Peyer's patch (tissue), 4 donors: ENCODE measurements around the gene HMX1.

Experiments used
- CTCF ChIP-seq, 6 experiments: fragments of 450-650 bp in 4 of 6; fragments of 200-600 bp in 2 of 6; sonication (generic) in 1 of 6; IDR thresholded peaks; one replicate each; pipeline ENCODE4 v1.5.1; 2017 to 2019; ENCODE audit warnings: antibody characterized with exemption in 6 of 6, mild to moderate bottlenecking in 3 of 6, moderate library complexity in 1 of 6
- POLR2A ChIP-seq, 2 donors: fragments of 450-650 bp; IDR thresholded peaks; one replicate each; pipeline ENCODE4 v1.5.1; 2017; ENCODE audit warnings: antibody characterized with exemption in 2 of 2, mild to moderate bottlenecking in 2 of 2, moderate library complexity in 2 of 2

DNA sequence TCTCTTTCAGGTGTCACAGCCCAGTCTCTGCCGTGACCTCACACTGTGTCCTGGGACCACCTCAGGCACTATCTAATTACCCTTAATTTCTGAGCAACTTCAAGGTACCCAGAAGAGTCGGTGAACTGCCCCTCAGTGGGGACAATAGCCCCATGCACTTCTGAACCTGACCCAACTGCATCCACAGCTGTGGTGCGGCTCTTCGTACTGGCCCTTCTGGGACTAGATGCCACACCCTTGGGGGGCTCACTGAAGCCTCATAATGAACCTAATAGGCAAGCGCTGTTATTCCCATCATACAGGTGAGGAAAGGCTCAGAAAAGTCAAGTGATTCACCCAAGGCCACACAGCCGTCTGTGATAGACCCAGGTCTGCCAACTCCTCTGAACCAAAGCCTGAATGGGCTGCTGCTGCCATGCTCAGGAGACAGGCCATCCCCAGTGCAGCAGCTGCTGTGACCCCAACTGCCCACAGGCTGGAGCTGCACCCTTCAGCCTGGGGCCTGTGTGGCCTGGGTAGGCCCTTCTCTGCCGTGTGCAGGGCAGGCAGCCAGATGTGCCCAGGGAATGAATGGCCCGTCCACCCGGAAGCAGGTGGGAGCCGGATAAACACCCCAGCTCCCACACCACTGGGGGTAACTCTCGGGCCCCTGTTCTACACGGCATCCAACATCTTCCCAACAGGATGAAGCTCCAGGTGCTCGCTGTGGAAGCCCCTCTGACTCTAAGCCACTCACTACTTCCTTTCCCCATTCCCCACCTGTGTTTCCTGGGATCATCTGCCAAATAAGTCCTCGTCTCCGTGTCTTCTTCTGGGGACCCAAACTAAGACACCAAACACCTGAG is 35.9 kb downstream of the HMX1 start:
- TF ChIP-seq CTCF (IDR thresholded peaks at IDR 0.05) (no peak), POLR2A (IDR thresholded peaks at IDR 0.05) (no peak)
